A549 (cell line): Measurements from ENCODE around the gene ATP11A. TPM values are rescaled to one million over a fixed set of nuclear protein-coding genes. Genes with fewer than 3 reads are reported as not detected.

Experiments used
- ATAC-seq, 2 experiments: fragments of 200-7000 bp in 1 of 2; fragments of >200 bp in 1 of 2; cut with Nextera tagmentation in 1 of 2; cut with Tn5 transposase in 1 of 2; 3 replicates each; pipeline versions ENCODE4 v1.8.0 to v1.9.1; 2018 to 2020; ENCODE audit warnings: mild to moderate bottlenecking in 1 of 2, moderate library complexity in 1 of 2
- CTCF ChIA-PET: fragments of 300-600 bp; sonication (Branson Sonifier 250); formaldehyde crosslinking; extraction: SDS; loops from one replicate; lab custom pipeline; 2021; ENCODE audit warnings: antibody characterized with exemption, inconsistent platforms; lab: Yijun Ruan, JAX
- POLR2A ChIA-PET: fragments of 350-600 bp; formaldehyde crosslinking; extraction: SDS; loops from one replicate; lab custom pipeline; 2021; ENCODE audit warnings: antibody characterized with exemption, inconsistent platforms; lab: Yijun Ruan, JAX
- DNase-seq, 2 experiments: peaks; one replicate each; pipeline versions ENCODE4 v3.0.0 to v3.0.0-alpha.2; 2011 to 2016; ENCODE audit warnings: low read depth in 1 of 2, low spot score in 1 of 2
- FAIRE-seq: peaks from 2 replicates; lab custom pipeline; 2011; peaks lifted over from hg19 to GRCh38; lab: Jason Lieb, UNC
- H3K27ac ChIP-seq, 2 experiments: fragments of >200 bp; sonication (Bioruptor Twin); formaldehyde crosslinking; 3 replicates each; pipeline ENCODE4 v1.5.1; 2016 to 2017
- H3K4me1 ChIP-seq: fragments of >200 bp; sonication (Bioruptor Twin); formaldehyde crosslinking; 3 replicates; pipeline ENCODE4 v1.6.1; 2016
- H3K4me2 ChIP-seq: fragments of >200 bp; sonication (Bioruptor Twin); formaldehyde crosslinking; 3 replicates; pipeline ENCODE4 v1.6.1; 2016
- H3K4me3 ChIP-seq: fragments of >200 bp; sonication (Bioruptor Twin); formaldehyde crosslinking; 3 replicates; pipeline ENCODE4 v1.5.1; 2016
- H3K9me3 ChIP-seq: fragments of >200 bp; sonication (Bioruptor Twin); formaldehyde crosslinking; 3 replicates; pipeline ENCODE4 v1.6.1; 2016
- CBX8 ChIP-seq: fragments of 200-600 bp; sonication (generic); IDR thresholded peaks from 2 replicates; pipeline ENCODE4 v1.6.1; 2016
- CHD4 ChIP-seq: fragments of 200-600 bp; sonication (generic); IDR thresholded peaks from 2 replicates; pipeline ENCODE4 v1.6.1; 2016; ENCODE audit warnings: antibody characterized with exemption, mild to moderate bottlenecking, borderline replicate concordance
- EHMT2 ChIP-seq: fragments of 200-600 bp; sonication (generic); IDR thresholded peaks from 2 replicates; pipeline ENCODE4 v1.6.1; 2016; ENCODE audit warnings: antibody characterized with exemption, low read depth, mild to moderate bottlenecking, moderate library complexity
- ESRRA ChIP-seq: fragments of 150-350 bp; IDR thresholded peaks from 2 replicates; pipeline ENCODE4 v1.6.1; 2014; ENCODE audit warnings: mild to moderate bottlenecking, low read length, borderline replicate concordance
- FOSL2 ChIP-seq, 2 experiments: fragments of 450-650 bp in 1 of 2; fragments of >200 bp in 1 of 2; sonication (Bioruptor Twin) in 1 of 2; formaldehyde crosslinking; IDR thresholded peaks; 2 replicates each; pipeline versions ENCODE4 v1.5.0 to v1.6.1; 2016 to 2020; ENCODE audit warnings: mild to moderate bottlenecking in 1 of 2, moderate library complexity in 1 of 2
- FOXS1 ChIP-seq: fragments of 250-450 bp; sonication (Bioruptor Pico); IDR thresholded peaks from 2 replicates; pipeline ENCODE4 v1.5.0; 2020; ENCODE audit warnings: mild to moderate bottlenecking, moderate library complexity
- HOXB13 ChIP-seq: fragments of 250-450 bp; sonication (Bioruptor Pico); IDR thresholded peaks from 2 replicates; pipeline ENCODE4 v1.5.0; 2020; ENCODE audit warnings: low read depth, mild to moderate bottlenecking, moderate library complexity
- HOXB5 ChIP-seq: fragments of 250-450 bp; sonication (Bioruptor Pico); IDR thresholded peaks from 2 replicates; pipeline ENCODE4 v1.5.0; 2020; ENCODE audit warnings: mild to moderate bottlenecking, moderate library complexity
- JUN ChIP-seq, 2 experiments: fragments of >200 bp; sonication (Bioruptor Twin); formaldehyde crosslinking; IDR thresholded peaks; 2 replicates in 1 of 2; 3 replicates in 1 of 2; pipeline ENCODE4 v1.6.1; 2016 to 2017
- KDM1A ChIP-seq: fragments of 200-600 bp; sonication (generic); IDR thresholded peaks from 2 replicates; pipeline ENCODE4 v1.6.1; 2016; ENCODE audit warnings: low read depth, mild to moderate bottlenecking
- MAFK ChIP-seq: fragments of 450-650 bp; IDR thresholded peaks from 2 replicates; pipeline ENCODE4 v1.6.1; 2014; ENCODE audit not compliant: partially characterized antibody
- MYC ChIP-seq: IDR thresholded peaks from 2 replicates; pipeline ENCODE4 v1.6.1; 2012; ENCODE audit warnings: mild to moderate bottlenecking, inconsistent platforms, low read length, improper control_type of control experiment, borderline replicate concordance
- RARB ChIP-seq: fragments of 250-450 bp; sonication (Bioruptor Pico); IDR thresholded peaks from 2 replicates; pipeline ENCODE4 v1.8.0; 2021; ENCODE audit warnings: mild to moderate bottlenecking, moderate library complexity
- RCOR1 ChIP-seq: fragments of 150-350 bp; IDR thresholded peaks from 2 replicates; pipeline ENCODE4 v1.6.1; 2014; ENCODE audit warnings: antibody characterized with exemption, low read length, low read depth
- TFCP2L1 ChIP-seq: fragments of 250-450 bp; sonication (Bioruptor Pico); IDR thresholded peaks from 2 replicates; pipeline ENCODE4 v1.5.0; 2021; ENCODE audit warnings: mild to moderate bottlenecking
- TP53 ChIP-seq: fragments of 250-450 bp; sonication (Bioruptor Pico); IDR thresholded peaks from 2 replicates; pipeline ENCODE4 v1.5.0; 2021; ENCODE audit warnings: mild to moderate bottlenecking, moderate library complexity
- ZFP36 ChIP-seq: fragments of 450-650 bp; IDR thresholded peaks from 2 replicates; pipeline ENCODE4 v1.6.1; 2014; ENCODE audit warnings: borderline replicate concordance; ENCODE audit not compliant: partially characterized antibody
- ZNF302 ChIP-seq: fragments of 250-450 bp; sonication (Bioruptor Pico); IDR thresholded peaks from 2 replicates; pipeline ENCODE4 v1.9.0; 2021; ENCODE audit warnings: inconsistent platforms, mild to moderate bottlenecking, moderate library complexity
- ZSCAN20 ChIP-seq: fragments of 250-450 bp; sonication (Bioruptor Pico); IDR thresholded peaks from 2 replicates; pipeline ENCODE4 v1.8.0; 2022; ENCODE audit warnings: mild to moderate bottlenecking, moderate library complexity
- WGBS: methylation state at CpG from one replicate; pipeline ENCODE4 v1.1.6; 2017; ENCODE audit errors: missing lambda C conversion rate; 5-methylcytosine and 5-hydroxymethylcytosine counted together
- polyA plus RNA-seq, 4 experiments: library from polyadenylated mRNA; depleted of rRNA in 3 of 4; stranded (reverse); fragments of >200 nt; fragmentation: RNase III in 1 of 4; extraction: RNeasy Plus Mini Kit Qiagen cat#74134 plus additional on column Dnase treatment in 1 of 4; gene quantifications; 2 replicates in 3 of 4; 3 replicates in 1 of 4; pipeline ENCODE4 v1.2.3, GENCODE V29; 2011 to 2017
- TF ChIP-seq, protein P1 (sequence below): fragments of 450-650 bp; IDR thresholded peaks from 2 replicates; pipeline ENCODE4 v1.6.1; 2014; ENCODE audit warnings: antibody characterized with exemption
- TF ChIP-seq, protein P2 (sequence below): fragments of 200-600 bp; sonication (generic); IDR thresholded peaks from 2 replicates; pipeline ENCODE4 v1.6.1; 2016; ENCODE audit warnings: antibody characterized with exemption, mild to moderate bottlenecking, moderate library complexity
- TF ChIP-seq, protein P3 (sequence below): fragments of 250-450 bp; sonication (Bioruptor Pico); IDR thresholded peaks from 2 replicates; pipeline ENCODE4 v1.5.0; 2020; ENCODE audit warnings: low read depth, mild to moderate bottlenecking, moderate library complexity
- TF ChIP-seq, protein P4 (sequence below): IDR thresholded peaks from 2 replicates; pipeline ENCODE4 v1.6.1; 2012; ENCODE audit warnings: low read depth, borderline replicate concordance

ATP11A gene
- polyA plus RNA-seq, 2 of the 4 experiments (the other 2 are of a cell fraction): 4.1 to 8.0 TPM

DNA sequence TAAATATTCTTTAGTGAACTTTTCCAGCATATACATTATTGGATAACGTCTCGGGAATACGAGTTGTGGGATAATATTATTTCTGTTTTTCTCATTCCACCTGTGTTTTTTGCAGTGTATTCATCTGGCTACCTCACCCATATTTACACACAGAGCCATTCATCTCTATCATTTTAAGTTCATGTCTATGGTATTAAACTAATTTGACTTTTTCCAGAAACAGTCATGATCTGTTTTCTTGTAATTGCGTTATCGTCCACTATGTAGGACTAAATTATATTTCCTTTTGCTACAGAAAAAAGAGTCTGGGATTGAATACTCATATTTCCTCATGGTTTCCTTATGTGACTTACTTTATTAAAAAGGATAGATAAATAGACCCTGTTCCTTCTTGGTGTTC is 2.7 kb downstream of the ATP11A start:
- H3K9me3 ChIP-seq: no peaks in the 10 kb centered on the region
- H3K4me1 ChIP-seq: peaks cover 9% of the 10 kb centered on the region; the same call in 2 of the 3 replicates
- CTCF ChIA-PET: no interaction called here
- no peak overlapping the region for H3K27ac ChIP-seq
- TF ChIP-seq RCOR1: no peak
- no peak for TF ChIP-seq TP53
- TF ChIP-seq ZNF302 (CRISPR knock-in tag): no peak
- TF ChIP-seq FOSL2 (IDR thresholded peaks at IDR 0.05): no peak
- TF ChIP-seq FOSL2 (CRISPR knock-in tag; IDR thresholded peaks at IDR 0.05): no peak
- no peak for TF ChIP-seq CBX8
- no peak for TF ChIP-seq TFCP2L1 (CRISPR knock-in tag)
- no peak for TF ChIP-seq ZFP36
- no peak for TF ChIP-seq EHMT2
- TF ChIP-seq, protein P1, sequence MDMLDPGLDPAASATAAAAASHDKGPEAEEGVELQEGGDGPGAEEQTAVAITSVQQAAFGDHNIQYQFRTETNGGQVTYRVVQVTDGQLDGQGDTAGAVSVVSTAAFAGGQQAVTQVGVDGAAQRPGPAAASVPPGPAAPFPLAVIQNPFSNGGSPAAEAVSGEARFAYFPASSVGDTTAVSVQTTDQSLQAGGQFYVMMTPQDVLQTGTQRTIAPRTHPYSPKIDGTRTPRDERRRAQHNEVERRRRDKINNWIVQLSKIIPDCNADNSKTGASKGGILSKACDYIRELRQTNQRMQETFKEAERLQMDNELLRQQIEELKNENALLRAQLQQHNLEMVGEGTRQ: no peak
- TF ChIP-seq, protein P2, sequence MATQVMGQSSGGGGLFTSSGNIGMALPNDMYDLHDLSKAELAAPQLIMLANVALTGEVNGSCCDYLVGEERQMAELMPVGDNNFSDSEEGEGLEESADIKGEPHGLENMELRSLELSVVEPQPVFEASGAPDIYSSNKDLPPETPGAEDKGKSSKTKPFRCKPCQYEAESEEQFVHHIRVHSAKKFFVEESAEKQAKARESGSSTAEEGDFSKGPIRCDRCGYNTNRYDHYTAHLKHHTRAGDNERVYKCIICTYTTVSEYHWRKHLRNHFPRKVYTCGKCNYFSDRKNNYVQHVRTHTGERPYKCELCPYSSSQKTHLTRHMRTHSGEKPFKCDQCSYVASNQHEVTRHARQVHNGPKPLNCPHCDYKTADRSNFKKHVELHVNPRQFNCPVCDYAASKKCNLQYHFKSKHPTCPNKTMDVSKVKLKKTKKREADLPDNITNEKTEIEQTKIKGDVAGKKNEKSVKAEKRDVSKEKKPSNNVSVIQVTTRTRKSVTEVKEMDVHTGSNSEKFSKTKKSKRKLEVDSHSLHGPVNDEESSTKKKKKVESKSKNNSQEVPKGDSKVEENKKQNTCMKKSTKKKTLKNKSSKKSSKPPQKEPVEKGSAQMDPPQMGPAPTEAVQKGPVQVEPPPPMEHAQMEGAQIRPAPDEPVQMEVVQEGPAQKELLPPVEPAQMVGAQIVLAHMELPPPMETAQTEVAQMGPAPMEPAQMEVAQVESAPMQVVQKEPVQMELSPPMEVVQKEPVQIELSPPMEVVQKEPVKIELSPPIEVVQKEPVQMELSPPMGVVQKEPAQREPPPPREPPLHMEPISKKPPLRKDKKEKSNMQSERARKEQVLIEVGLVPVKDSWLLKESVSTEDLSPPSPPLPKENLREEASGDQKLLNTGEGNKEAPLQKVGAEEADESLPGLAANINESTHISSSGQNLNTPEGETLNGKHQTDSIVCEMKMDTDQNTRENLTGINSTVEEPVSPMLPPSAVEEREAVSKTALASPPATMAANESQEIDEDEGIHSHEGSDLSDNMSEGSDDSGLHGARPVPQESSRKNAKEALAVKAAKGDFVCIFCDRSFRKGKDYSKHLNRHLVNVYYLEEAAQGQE: no peak
- no peak for TF ChIP-seq ZSCAN20 (CRISPR knock-in tag)
- no peak for TF ChIP-seq CHD4
- no peak for TF ChIP-seq RARB
- DNase-seq (no peak), FAIRE-seq (no peak), ATAC-seq (no peak)
- POLR2A ChIA-PET: no interaction called here
- no peak overlapping the region for H3K4me3 ChIP-seq
- WGBS: 89% methylated on average over 5 of the region's 5 CpGs
- H3K4me2 ChIP-seq: no peak overlapping the region

DNA sequence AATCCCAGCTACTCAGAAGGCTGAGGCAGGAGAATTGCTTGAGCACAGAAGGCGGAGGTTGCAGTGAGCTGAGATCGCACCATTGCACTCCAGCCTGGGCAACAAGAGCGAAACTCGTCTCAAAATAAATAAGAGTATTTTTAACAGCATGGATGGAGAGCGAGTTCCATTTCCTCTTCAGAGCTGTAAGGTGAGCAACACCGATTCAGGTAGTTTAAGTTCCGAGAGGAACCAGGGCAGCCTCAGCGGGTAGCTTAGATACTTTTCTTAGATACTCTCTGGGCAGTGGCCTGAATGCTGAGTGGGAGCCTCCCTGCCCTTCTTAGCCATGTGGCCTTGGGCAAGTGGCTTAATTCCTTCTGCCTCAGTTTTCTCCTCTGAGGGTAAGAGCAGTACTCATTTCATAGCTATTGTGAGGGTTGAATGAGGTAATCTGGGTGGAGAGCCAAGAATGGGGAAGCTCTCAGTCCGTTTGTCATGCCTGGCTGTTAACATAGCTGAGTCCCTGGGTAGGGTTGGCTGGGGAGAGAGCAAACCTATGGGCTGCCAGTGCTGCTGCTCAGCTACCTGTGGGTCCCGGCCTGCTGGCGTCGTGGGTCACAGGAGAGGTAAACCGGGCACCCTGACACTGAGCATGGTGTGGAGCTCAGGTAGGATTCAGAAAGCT is 4.1 kb downstream of the ATP11A start:
- ChIA-PET POLR2A (no interaction called here), CTCF (interaction anchor here (1.8 kb wide), 1 partner anchor 53 kb away, joined by 6 read pairs; no protein-coding TSS in a partner anchor)
- H3K4me2 ChIP-seq: no peak overlapping the region
- H3K27ac ChIP-seq: no peak overlapping the region
- H3K4me1 ChIP-seq: peaks cover 9% of the 10 kb centered on the region; the same call in 2 of the 3 replicates
- DNase-seq (no peak), FAIRE-seq (no peak), ATAC-seq (no peak)
- TF ChIP-seq ESRRA (no peak), KDM1A (no peak), HOXB5 (no peak), FOXS1 (no peak), HOXB13 (no peak), MYC (no peak), MAFK (no peak), JUN (IDR thresholded peaks at IDR 0.05) (no peak), EHMT2 (no peak)
- TF ChIP-seq, protein P3, sequence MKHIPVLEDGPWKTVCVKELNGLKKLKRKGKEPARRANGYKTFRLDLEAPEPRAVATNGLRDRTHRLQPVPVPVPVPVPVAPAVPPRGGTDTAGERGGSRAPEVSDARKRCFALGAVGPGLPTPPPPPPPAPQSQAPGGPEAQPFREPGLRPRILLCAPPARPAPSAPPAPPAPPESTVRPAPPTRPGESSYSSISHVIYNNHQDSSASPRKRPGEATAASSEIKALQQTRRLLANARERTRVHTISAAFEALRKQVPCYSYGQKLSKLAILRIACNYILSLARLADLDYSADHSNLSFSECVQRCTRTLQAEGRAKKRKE: no peak
- TF ChIP-seq, protein P4, sequence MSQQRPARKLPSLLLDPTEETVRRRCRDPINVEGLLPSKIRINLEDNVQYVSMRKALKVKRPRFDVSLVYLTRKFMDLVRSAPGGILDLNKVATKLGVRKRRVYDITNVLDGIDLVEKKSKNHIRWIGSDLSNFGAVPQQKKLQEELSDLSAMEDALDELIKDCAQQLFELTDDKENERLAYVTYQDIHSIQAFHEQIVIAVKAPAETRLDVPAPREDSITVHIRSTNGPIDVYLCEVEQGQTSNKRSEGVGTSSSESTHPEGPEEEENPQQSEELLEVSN: no peak
- TF ChIP-seq, protein P2: no peak
- H3K4me3 ChIP-seq: no peak overlapping the region
- WGBS: 87% methylated on average over 13 of the region's 13 CpGs
- no peaks in the 10 kb centered on the region for H3K9me3 ChIP-seq
